Left ventricle myocardium inferior (tissue), 1 donor: ENCODE data around the gene GYS1. TPM values are rescaled to one million over a fixed set of nuclear protein-coding genes. Genes with fewer than 3 reads are reported as not detected.
A peak's percentile ranks its signal among the peaks of the same experiment; 100 is the strongest.

Experiments
- DNase-seq: peaks from one replicate; pipeline ENCODE4 v3.0.0-alpha.2; 2020
- H3K27ac ChIP-seq: fragments of 200-600 bp; replicated peaks from 2 replicates; pipeline ENCODE4 v1.8.0; 2021
- H3K27me3 ChIP-seq: fragments of 200-600 bp; 2 replicates; pipeline ENCODE4 v1.8.0; 2021; ENCODE audit warnings: low read depth
- H3K36me3 ChIP-seq: fragments of 200-600 bp; 2 replicates; pipeline ENCODE4 v1.8.0; 2021
- H3K4me1 ChIP-seq: fragments of 200-600 bp; 2 replicates; pipeline ENCODE4 v1.8.0; 2021
- H3K4me3 ChIP-seq: fragments of 200-600 bp; 2 replicates; pipeline ENCODE4 v1.8.0; 2021; ENCODE audit warnings: mild to moderate bottlenecking, moderate library complexity
- H3K9me3 ChIP-seq: fragments of 200-600 bp; replicated peaks from 2 replicates; pipeline ENCODE4 v1.8.0; 2021
- intact Hi-C: fragments of 100-400 bp; cut with micrococcal nuclease; formaldehyde crosslinking; loops from one replicate; pipeline ENCODE4 v1.11.0; 2022
- total RNA-seq: library from RNA; stranded (reverse); fragmentation: NEBNext Ultra II Directional; extraction: Animal tissue kit (Norgen Biotek cat#: 25700); gene quantifications from one replicate; pipeline ENCODE4 v1.2.1, GENCODE V29; 2021
- TF ChIP-seq, protein P1 (sequence below): fragments of 200-600 bp; IDR thresholded peaks from 2 replicates; pipeline ENCODE4 v1.8.0; 2021; ENCODE audit warnings: antibody characterized with exemption, mild to moderate bottlenecking, borderline replicate concordance
- donor health status: DM: no; HTN: yes; CAD: no; lungs with severe emphysema.

Gene GYS1
- total RNA-seq, 1 donor from 2014 or later = 138 TPM

DNA sequence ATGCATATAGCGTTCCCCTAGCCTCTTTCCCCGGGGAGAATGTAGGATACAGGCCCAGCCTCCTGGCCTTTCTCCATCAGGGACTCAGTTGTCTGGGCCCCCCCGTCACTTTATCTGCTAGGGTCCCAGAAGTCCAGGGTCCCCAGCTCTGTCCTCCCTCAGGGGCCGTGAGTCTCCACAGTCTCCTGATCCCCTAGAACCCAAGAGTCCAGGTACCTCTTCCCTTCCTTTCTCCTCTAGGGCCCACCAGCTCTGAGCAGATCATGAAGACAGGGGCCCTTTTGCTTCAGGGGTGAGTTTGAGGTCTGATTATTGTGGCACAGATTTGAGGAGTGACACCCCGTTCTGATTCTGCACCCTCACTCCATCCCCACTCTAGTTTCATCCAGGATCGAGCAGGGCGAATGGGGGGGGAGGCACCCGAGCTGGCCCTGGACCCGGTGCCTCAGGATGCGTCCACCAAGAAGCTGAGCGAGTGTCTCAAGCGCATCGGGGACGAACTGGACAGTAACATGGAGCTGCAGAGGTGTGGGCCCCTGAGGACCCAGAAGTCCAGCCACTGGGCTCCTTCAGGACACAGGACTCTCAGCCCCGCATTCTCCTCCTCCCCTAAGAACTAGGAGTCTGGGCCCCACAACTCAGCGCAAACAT lies 37.7 kb downstream of the GYS1 start:
- Histone ChIP-seq H3K9me3 (no peaks in the 10 kb centered on the region), H3K27ac (peak overlapping the region; percentile 92), H3K27me3 (no peaks in the 10 kb centered on the region), H3K4me1 (peaks cover 24% of the 10 kb centered on the region), H3K4me3 (peak overlapping the region; percentile 98), H3K36me3 (peaks cover 3% of the 10 kb centered on the region)
- intact Hi-C loops = loop anchor here (10.0 kb wide), 1 partner anchor 51 kb away; the partner anchor contains the start of gene NUCB1
- TF ChIP-seq, protein P1, sequence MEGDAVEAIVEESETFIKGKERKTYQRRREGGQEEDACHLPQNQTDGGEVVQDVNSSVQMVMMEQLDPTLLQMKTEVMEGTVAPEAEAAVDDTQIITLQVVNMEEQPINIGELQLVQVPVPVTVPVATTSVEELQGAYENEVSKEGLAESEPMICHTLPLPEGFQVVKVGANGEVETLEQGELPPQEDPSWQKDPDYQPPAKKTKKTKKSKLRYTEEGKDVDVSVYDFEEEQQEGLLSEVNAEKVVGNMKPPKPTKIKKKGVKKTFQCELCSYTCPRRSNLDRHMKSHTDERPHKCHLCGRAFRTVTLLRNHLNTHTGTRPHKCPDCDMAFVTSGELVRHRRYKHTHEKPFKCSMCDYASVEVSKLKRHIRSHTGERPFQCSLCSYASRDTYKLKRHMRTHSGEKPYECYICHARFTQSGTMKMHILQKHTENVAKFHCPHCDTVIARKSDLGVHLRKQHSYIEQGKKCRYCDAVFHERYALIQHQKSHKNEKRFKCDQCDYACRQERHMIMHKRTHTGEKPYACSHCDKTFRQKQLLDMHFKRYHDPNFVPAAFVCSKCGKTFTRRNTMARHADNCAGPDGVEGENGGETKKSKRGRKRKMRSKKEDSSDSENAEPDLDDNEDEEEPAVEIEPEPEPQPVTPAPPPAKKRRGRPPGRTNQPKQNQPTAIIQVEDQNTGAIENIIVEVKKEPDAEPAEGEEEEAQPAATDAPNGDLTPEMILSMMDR = no peak
- DNase-seq = no peak

DNA sequence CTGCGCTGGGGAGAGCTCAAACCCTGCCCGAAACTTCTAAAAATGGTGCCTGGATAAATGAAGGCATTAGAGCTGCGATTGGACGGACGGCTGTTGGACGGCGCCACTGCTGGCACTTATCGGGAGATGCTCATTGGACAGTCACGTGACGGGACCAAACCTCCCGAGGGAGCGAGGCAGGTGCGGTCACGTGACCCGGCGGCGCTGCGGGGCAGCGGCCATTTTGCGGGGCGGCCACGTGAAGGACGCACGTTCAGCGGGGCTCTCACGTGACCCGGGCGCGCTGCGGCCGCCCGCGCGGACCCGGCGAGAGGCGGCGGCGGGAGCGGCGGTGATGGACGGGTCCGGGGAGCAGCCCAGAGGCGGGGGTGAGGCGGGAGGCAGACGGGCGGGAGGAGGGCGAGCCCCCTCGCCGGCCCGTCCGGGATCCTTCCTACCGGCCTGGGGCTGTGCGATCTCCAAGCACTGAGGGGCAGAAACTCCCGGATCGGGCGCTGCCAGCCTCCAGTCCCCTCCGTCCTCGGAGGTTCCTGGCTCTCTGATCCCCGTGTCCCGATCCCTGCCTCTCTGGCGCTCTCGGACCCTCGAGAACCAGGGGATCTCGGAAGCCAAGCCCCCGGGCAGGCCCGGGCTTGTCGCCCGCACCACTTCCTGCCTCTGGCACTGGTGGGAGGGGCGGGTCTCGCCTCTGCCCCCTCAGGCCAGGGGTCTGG lies 38.4 kb downstream of the GYS1 start, which contains the start of gene BAX:
Gene BAX, plus strand, starts transcription at position 281 of the 713 bp plus-strand sequence. Its CDS starts 54 bp downstream, at position 335.
- intact Hi-C loops = loop anchor here (10.0 kb wide), 1 partner anchor 50 kb away; the partner anchor contains the start of gene NUCB1

DNA sequence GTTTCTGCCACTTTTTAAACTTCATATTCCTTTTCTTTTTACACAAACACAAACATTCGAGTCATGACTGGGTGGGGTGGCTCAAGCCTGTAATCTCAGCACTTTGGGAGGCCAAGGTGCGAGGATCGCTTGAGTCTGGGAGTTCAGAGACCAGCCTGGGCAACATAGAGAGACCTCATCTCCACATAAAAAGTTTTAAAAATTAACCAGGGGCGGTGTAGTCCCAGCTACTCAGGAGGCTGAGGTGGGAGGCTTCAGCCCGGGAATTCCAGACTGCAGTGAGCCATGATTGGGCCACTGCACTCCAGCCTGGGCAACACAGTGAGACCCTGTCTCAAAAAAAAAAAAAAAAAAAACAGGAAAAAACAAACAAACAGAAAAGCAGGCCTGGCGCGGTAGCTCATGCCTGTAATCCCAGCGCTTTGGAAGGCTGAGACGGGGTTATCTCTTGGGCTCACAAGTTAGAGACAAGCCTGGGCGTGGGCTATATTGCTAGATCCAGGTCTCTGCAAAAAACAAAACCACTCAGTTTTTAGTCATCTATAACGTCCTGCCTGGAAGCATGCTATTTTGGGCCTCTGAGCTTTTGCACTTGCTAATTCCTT lies 39.0 kb downstream of the GYS1 start:
- peaks cover 3% of the 10 kb centered on the region for H3K36me3 ChIP-seq
- peak overlapping the region; percentile 92 for H3K27ac ChIP-seq
- no peaks in the 10 kb centered on the region for H3K9me3 ChIP-seq
- peaks cover 24% of the 10 kb centered on the region for H3K4me1 ChIP-seq
- H3K27me3 ChIP-seq = no peaks in the 10 kb centered on the region
- DNase-seq = no peak
- TF ChIP-seq, protein P1 = no peak
- peak overlapping the region; percentile 98 for H3K4me3 ChIP-seq
- intact Hi-C loops = loop anchor here (10.0 kb wide), 1 partner anchor 49 kb away; the partner anchor contains the start of gene NUCB1

More for the DNA sequence above, 38.4 kb downstream of the GYS1 start, which contains the start of gene BAX:
- H3K27me3 ChIP-seq = no peaks in the 10 kb centered on the region
- no peaks in the 10 kb centered on the region for H3K9me3 ChIP-seq
- H3K4me3 ChIP-seq = peak within 1 kb of the TSS; percentile 98
- peak; percentile 97 for DNase-seq
- H3K4me1 ChIP-seq = peaks cover 24% of the 10 kb centered on the region
- TF ChIP-seq, protein P1 = no peak
- H3K27ac ChIP-seq = peak within 1 kb of the TSS; percentile 92
- H3K36me3 ChIP-seq = peaks cover 3% of the 10 kb centered on the region

DNA sequence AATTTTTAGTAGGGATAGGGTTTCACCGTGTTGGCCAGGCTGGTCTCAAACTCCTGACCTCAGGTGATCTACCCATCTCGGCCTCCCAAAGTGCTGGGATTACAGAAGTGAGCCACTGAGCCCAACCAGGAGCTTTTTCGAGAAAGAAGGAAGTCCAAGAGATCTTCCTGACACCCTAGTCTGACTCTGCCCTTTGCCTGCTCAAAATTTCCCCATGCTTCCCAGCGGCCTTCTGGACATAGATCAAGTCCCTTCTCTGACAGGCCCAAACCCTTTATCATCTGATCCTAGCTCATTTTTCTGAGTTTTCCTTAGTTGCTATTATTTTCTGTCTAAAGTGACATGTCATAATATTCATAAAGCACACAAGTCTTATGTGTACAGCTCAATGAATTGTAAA lies 40.0 kb downstream of the GYS1 start:
- intact Hi-C loops = loop anchor here (10.0 kb wide), 1 partner anchor 48 kb away; the partner anchor contains the start of gene NUCB1

More for the DNA sequence above, 40.0 kb downstream of the GYS1 start:
- no peak overlapping the region for H3K4me3 ChIP-seq
- no peaks in the 10 kb centered on the region for H3K9me3 ChIP-seq
- peaks cover 3% of the 10 kb centered on the region for H3K36me3 ChIP-seq
- TF ChIP-seq, protein P1 = no peak
- H3K27me3 ChIP-seq = no peaks in the 10 kb centered on the region
- DNase-seq = no peak
- no peak overlapping the region for H3K27ac ChIP-seq
- H3K4me1 ChIP-seq = peaks cover 24% of the 10 kb centered on the region
